HEK293 (cell line): ENCODE measurements around the gene FAM227B.

Source experiments
- CTCF ChIA-PET: fragments of 350-600 bp; formaldehyde crosslinking; extraction: SDS; loops from one replicate; lab custom pipeline; 2021; ENCODE audit warnings: antibody characterized with exemption; lab: Yijun Ruan, JAX
- POLR2A ChIA-PET: fragments of 300-600 bp; formaldehyde crosslinking; extraction: SDS; loops from one replicate; lab custom pipeline; 2020; ENCODE audit warnings: antibody characterized with exemption, inconsistent platforms; lab: Yijun Ruan, JAX
- H3K27ac ChIP-seq: fragments of 200-500 bp; sonication (Bioruptor generic); 2 replicates; pipeline ENCODE4 v1.5.1; 2014; ENCODE audit warnings: low read depth, low read length, control low read depth, inconsistent platforms; ENCODE audit errors: extremely low read depth
- H3K36me3 ChIP-seq, 2 experiments: fragments of 200-500 bp in 1 of 2; sonication (Bioruptor generic) in 1 of 2; 1 replicate in 1 of 2; 2 replicates in 1 of 2; pipeline ENCODE4 v1.5.1; 2014 to 2017; ENCODE audit warnings: inconsistent platforms in 2 of 2, low read length in 2 of 2; ENCODE audit not compliant: control insufficient read depth in 2 of 2, insufficient read depth in 1 of 2
- H3K4me1 ChIP-seq: fragments of 200-500 bp; sonication (Bioruptor generic); 2 replicates; pipeline ENCODE4 v1.5.1; 2014; ENCODE audit warnings: mild to moderate bottlenecking, low read length, inconsistent platforms; ENCODE audit not compliant: control insufficient read depth, insufficient read depth
- H3K4me3 ChIP-seq: 2 replicates; pipeline ENCODE4 v1.5.1; 2011; ENCODE audit warnings: low read depth, mild to moderate bottlenecking, control low read depth, low read length, moderate library complexity
- H3K9me3 ChIP-seq: fragments of 200-500 bp; sonication (Bioruptor generic); 2 replicates; pipeline ENCODE4 v1.5.1; 2014; ENCODE audit warnings: low read depth, low read length, inconsistent platforms; ENCODE audit not compliant: control insufficient read depth, insufficient read depth
- BCL11B ChIP-seq: fragments of 450-650 bp; formaldehyde crosslinking; IDR thresholded peaks from 2 replicates; pipeline ENCODE4 v1.5.1; 2016; ENCODE audit warnings: low read depth, missing biosample characterization, missing genetic modification characterization
- GLIS2 ChIP-seq: fragments of 450-650 bp; formaldehyde crosslinking; IDR thresholded peaks from 2 replicates; pipeline ENCODE4 v1.5.1; 2016; ENCODE audit warnings: missing biosample characterization, missing genetic modification characterization
- KLF16 ChIP-seq: fragments of 450-650 bp; formaldehyde crosslinking; IDR thresholded peaks from 2 replicates; pipeline ENCODE4 v1.5.1; 2017; ENCODE audit warnings: missing biosample characterization, missing genetic modification characterization
- KLF9 ChIP-seq: fragments of 450-650 bp; formaldehyde crosslinking; IDR thresholded peaks from 2 replicates; pipeline ENCODE4 v1.5.1; 2016; ENCODE audit warnings: missing biosample characterization, missing genetic modification characterization, low read depth
- PRDM6 ChIP-seq: fragments of 450-650 bp; formaldehyde crosslinking; IDR thresholded peaks from 2 replicates; pipeline ENCODE4 v1.5.1; 2017; ENCODE audit warnings: missing biosample characterization, missing genetic modification characterization
- SP2 ChIP-seq: fragments of 450-650 bp; formaldehyde crosslinking; IDR thresholded peaks from 2 replicates; pipeline ENCODE4 v1.5.1; 2016; ENCODE audit warnings: missing biosample characterization, missing genetic modification characterization
- SP3 ChIP-seq: fragments of 450-650 bp; formaldehyde crosslinking; IDR thresholded peaks from 2 replicates; pipeline ENCODE4 v1.5.1; 2016; ENCODE audit warnings: missing biosample characterization, missing genetic modification characterization
- ZBTB17 ChIP-seq: fragments of 450-650 bp; formaldehyde crosslinking; IDR thresholded peaks from 2 replicates; pipeline ENCODE4 v1.5.1; 2016; ENCODE audit warnings: missing biosample characterization, missing genetic modification characterization
- ZNF10 ChIP-seq: fragments of 450-650 bp; formaldehyde crosslinking; IDR thresholded peaks from 2 replicates; pipeline ENCODE4 v1.5.1; 2017; ENCODE audit warnings: missing biosample characterization, missing genetic modification characterization
- ZNF114 ChIP-seq: fragments of 450-650 bp; formaldehyde crosslinking; IDR thresholded peaks from 2 replicates; pipeline ENCODE4 v1.5.0; 2017; ENCODE audit warnings: missing biosample characterization, missing genetic modification characterization
- ZNF133 ChIP-seq: fragments of 450-650 bp; formaldehyde crosslinking; IDR thresholded peaks from 2 replicates; pipeline ENCODE4 v1.5.1; 2016; ENCODE audit warnings: missing biosample characterization, missing genetic modification characterization
- ZNF23 ChIP-seq: fragments of 450-650 bp; formaldehyde crosslinking; IDR thresholded peaks from 2 replicates; pipeline ENCODE4 v1.5.1; 2016; ENCODE audit warnings: missing biosample characterization, missing genetic modification characterization, borderline replicate concordance
- ZNF335 ChIP-seq: fragments of 450-650 bp; formaldehyde crosslinking; conservative IDR thresholded peaks from 2 replicates; pipeline ENCODE4 v1.5.1; 2016; ENCODE audit warnings: missing biosample characterization, missing genetic modification characterization
- ZNF37A ChIP-seq: fragments of 450-650 bp; IDR thresholded peaks from 2 replicates; pipeline ENCODE4 v1.5.1; 2018; ENCODE audit warnings: missing biosample characterization, missing genetic modification characterization
- ZNF394 ChIP-seq: fragments of 450-650 bp; formaldehyde crosslinking; IDR thresholded peaks from 2 replicates; pipeline ENCODE4 v1.5.1; 2016; ENCODE audit warnings: missing biosample characterization, missing genetic modification characterization, mild to moderate bottlenecking, moderate library complexity, borderline replicate concordance
- ZNF404 ChIP-seq: fragments of 450-650 bp; formaldehyde crosslinking; IDR thresholded peaks from 2 replicates; pipeline ENCODE4 v1.5.1; 2017; ENCODE audit warnings: missing biosample characterization, missing genetic modification characterization
- ZNF548 ChIP-seq: fragments of 450-650 bp; formaldehyde crosslinking; IDR thresholded peaks from 2 replicates; pipeline ENCODE4 v1.5.1; 2016; ENCODE audit warnings: missing biosample characterization, missing genetic modification characterization
- ZNF596 ChIP-seq: fragments of 450-650 bp; IDR thresholded peaks from 2 replicates; pipeline ENCODE4 v1.5.0; 2018; ENCODE audit warnings: missing biosample characterization, mild to moderate bottlenecking, missing genetic modification characterization, moderate library complexity
- ZNF624 ChIP-seq: fragments of 450-650 bp; formaldehyde crosslinking; IDR thresholded peaks from 2 replicates; pipeline ENCODE4 v1.5.1; 2017; ENCODE audit warnings: missing biosample characterization, missing genetic modification characterization
- ZNF658 ChIP-seq: fragments of 450-650 bp; formaldehyde crosslinking; IDR thresholded peaks from 2 replicates; pipeline ENCODE4; 2016; ENCODE audit warnings: missing biosample characterization, missing genetic modification characterization
- ZNF704 ChIP-seq: fragments of 450-650 bp; formaldehyde crosslinking; IDR thresholded peaks from 2 replicates; pipeline ENCODE4 v1.5.1; 2016; ENCODE audit warnings: missing biosample characterization, missing genetic modification characterization
- ZNF776 ChIP-seq: fragments of 450-650 bp; formaldehyde crosslinking; IDR thresholded peaks from 2 replicates; pipeline ENCODE4 v1.5.0; 2017; ENCODE audit warnings: missing biosample characterization, missing genetic modification characterization, borderline replicate concordance
- TF ChIP-seq, protein P1 (sequence below): fragments of 450-650 bp; formaldehyde crosslinking; IDR thresholded peaks from 2 replicates; pipeline ENCODE4 v1.5.1; 2017; ENCODE audit warnings: missing biosample characterization, missing genetic modification characterization
- TF ChIP-seq, protein P2 (sequence below): fragments of 450-650 bp; formaldehyde crosslinking; IDR thresholded peaks from 2 replicates; pipeline ENCODE4 v1.5.1; 2017; ENCODE audit warnings: missing biosample characterization, missing genetic modification characterization

Gene FAM227B

GRCh38 chr15:49286649-49287404 is 333.8 kb downstream of the FAM227B start (continued):
- TF ChIP-seq ZNF404 (tag by site-specific recombination) (no peak), ZNF133 (no peak), KLF16 (tag by site-specific recombination) (no peak), ZNF596 (no peak), ZNF23 (tag by site-specific recombination) (no peak), ZNF624 (tag by site-specific recombination) (no peak), SP2 (tag by site-specific recombination) (no peak), ZNF10 (no peak), ZNF114 (tag by site-specific recombination) (no peak)
- TF ChIP-seq, protein P1, sequence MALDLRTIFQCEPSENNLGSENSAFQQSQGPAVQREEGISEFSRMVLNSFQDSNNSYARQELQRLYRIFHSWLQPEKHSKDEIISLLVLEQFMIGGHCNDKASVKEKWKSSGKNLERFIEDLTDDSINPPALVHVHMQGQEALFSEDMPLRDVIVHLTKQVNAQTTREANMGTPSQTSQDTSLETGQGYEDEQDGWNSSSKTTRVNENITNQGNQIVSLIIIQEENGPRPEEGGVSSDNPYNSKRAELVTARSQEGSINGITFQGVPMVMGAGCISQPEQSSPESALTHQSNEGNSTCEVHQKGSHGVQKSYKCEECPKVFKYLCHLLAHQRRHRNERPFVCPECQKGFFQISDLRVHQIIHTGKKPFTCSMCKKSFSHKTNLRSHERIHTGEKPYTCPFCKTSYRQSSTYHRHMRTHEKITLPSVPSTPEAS (tag by site-specific recombination): no peak

GRCh38 chr15:49282366-49282765 is 338.3 kb downstream of the FAM227B start:
- no peak for TF ChIP-seq ZNF704 (tag by site-specific recombination)
- TF ChIP-seq ZNF548 (tag by site-specific recombination): no peak
- no peak for TF ChIP-seq ZNF335
- no peak for TF ChIP-seq KLF9
- no peak for TF ChIP-seq GLIS2 (tag by site-specific recombination)
- TF ChIP-seq, protein P2, sequence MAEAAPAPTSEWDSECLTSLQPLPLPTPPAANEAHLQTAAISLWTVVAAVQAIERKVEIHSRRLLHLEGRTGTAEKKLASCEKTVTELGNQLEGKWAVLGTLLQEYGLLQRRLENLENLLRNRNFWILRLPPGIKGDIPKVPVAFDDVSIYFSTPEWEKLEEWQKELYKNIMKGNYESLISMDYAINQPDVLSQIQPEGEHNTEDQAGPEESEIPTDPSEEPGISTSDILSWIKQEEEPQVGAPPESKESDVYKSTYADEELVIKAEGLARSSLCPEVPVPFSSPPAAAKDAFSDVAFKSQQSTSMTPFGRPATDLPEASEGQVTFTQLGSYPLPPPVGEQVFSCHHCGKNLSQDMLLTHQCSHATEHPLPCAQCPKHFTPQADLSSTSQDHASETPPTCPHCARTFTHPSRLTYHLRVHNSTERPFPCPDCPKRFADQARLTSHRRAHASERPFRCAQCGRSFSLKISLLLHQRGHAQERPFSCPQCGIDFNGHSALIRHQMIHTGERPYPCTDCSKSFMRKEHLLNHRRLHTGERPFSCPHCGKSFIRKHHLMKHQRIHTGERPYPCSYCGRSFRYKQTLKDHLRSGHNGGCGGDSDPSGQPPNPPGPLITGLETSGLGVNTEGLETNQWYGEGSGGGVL (tag by site-specific recombination): no peak
- TF ChIP-seq ZBTB17: no peak
- TF ChIP-seq ZNF658 (tag by site-specific recombination): no peak
- TF ChIP-seq ZNF776 (tag by site-specific recombination): no peak
- no peak for TF ChIP-seq PRDM6 (tag by site-specific recombination)
- TF ChIP-seq SP3: no peak
- TF ChIP-seq ZNF394: no peak
- no peak for TF ChIP-seq BCL11B (tag by site-specific recombination)
- TF ChIP-seq ZNF37A (tag by site-specific recombination): no peak
- no peak overlapping the region for H3K27ac ChIP-seq
- H3K36me3 ChIP-seq: peaks cover 0 to 8% of the 10 kb centered on the region in 2 experiments; a peak in 1 of 3 replicates
- no peak overlapping the region for H3K4me3 ChIP-seq
- no peaks in the 10 kb centered on the region for H3K4me1 ChIP-seq
- POLR2A ChIA-PET: no interaction called here
- CTCF ChIA-PET: no interaction called here
- no peaks in the 10 kb centered on the region for H3K9me3 ChIP-seq
